Effector memory CD4-positive, alpha-beta T cell (primary cell): ENCODE data around the gene NFU1.
"Not testable (repeated sequence)": the region's sequence is repeated elsewhere in the genome, so short reads cannot be mapped to it uniquely, and the experiment has no call there.

ENCODE experiments used
- DNase-seq, 3 donors: peaks; one replicate each; pipeline ENCODE4 v3.0.0-alpha.2; 2020
- H3K27ac ChIP-seq: 2 replicates; pipeline ENCODE4 v1.7.0; 2013; ENCODE audit warnings: mild to moderate bottlenecking, low read length, moderate library complexity; ENCODE audit not compliant: insufficient read depth, poor library complexity, severe bottlenecking
- H3K27me3 ChIP-seq: replicated peaks from 2 replicates; pipeline ENCODE4 v1.7.0; 2013; ENCODE audit warnings: mild to moderate bottlenecking, low read length; ENCODE audit not compliant: insufficient read depth, control insufficient read depth, poor library complexity, severe bottlenecking
- H3K36me3 ChIP-seq: 2 replicates; pipeline ENCODE4 v1.7.0; 2013; ENCODE audit warnings: mild to moderate bottlenecking, low read length, moderate library complexity; ENCODE audit not compliant: control insufficient read depth, insufficient read depth
- H3K4me1 ChIP-seq: 2 replicates; pipeline ENCODE4 v1.7.0; 2013; ENCODE audit warnings: low read length, mild to moderate bottlenecking; ENCODE audit not compliant: control insufficient read depth, insufficient read depth, poor library complexity, severe bottlenecking
- H3K4me3 ChIP-seq: 2 replicates; pipeline ENCODE4 v1.7.0; 2013; ENCODE audit warnings: low read length, low read depth, mild to moderate bottlenecking; ENCODE audit not compliant: insufficient read depth, poor library complexity, severe bottlenecking
- H3K9me3 ChIP-seq: 2 replicates; pipeline ENCODE4 v1.7.0; 2013; ENCODE audit warnings: mild to moderate bottlenecking, low read length, moderate library complexity; ENCODE audit not compliant: control insufficient read depth

Gene NFU1

DNA sequence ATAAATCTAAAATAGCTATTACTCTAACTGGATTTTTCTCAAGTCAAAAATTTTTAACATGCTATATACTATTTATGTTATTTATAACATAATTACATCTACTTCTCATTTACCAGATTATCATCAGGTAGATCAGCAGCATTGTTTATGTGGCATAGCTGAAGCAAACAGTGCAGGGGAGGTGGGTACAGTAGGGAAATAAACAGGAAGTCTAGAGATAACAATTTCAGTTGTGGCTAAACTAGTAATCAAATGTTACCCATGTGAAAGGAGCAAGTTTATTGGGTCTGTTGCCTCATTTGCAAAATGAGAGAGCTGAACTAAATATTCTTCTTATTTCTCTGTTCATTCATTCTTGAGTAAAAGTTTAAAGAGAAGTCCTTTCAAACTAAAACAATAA is 77.9 kb downstream of the NFU1 start:
- Histone ChIP-seq H3K27ac (no peak overlapping the region), H3K36me3 (peaks cover 50% of the 10 kb centered on the region), H3K9me3 (no peaks in the 10 kb centered on the region), H3K27me3 (no peaks in the 10 kb centered on the region), H3K4me1 (no peaks in the 10 kb centered on the region), H3K4me3 (no peak overlapping the region)
- DNase-seq: no peak

- no peaks in the 10 kb centered on the region for H3K9me3 ChIP-seq
- no peak overlapping the region for H3K27ac ChIP-seq
- no peaks in the 10 kb centered on the region for H3K4me1 ChIP-seq
- H3K27me3 ChIP-seq: no peaks in the 10 kb centered on the region
- no peak for DNase-seq
- H3K4me3 ChIP-seq: no peak overlapping the region
- H3K36me3 ChIP-seq: peaks cover 54% of the 10 kb centered on the region
These were observed 78.3 kb downstream of the NFU1 start for GRCh38 chr2:69358914-69359313.

- H3K4me3 ChIP-seq: no peak overlapping the region
- no peak overlapping the region for H3K27ac ChIP-seq
- H3K9me3 ChIP-seq: no peaks in the 10 kb centered on the region
- no peaks in the 10 kb centered on the region for H3K4me1 ChIP-seq
- H3K27me3 ChIP-seq: no peaks in the 10 kb centered on the region
- peaks cover 45% of the 10 kb centered on the region for H3K36me3 ChIP-seq
- no peak for DNase-seq
These were observed 80.8 kb downstream of the NFU1 start for GRCh38 chr2:69356471-69356870.

DNA sequence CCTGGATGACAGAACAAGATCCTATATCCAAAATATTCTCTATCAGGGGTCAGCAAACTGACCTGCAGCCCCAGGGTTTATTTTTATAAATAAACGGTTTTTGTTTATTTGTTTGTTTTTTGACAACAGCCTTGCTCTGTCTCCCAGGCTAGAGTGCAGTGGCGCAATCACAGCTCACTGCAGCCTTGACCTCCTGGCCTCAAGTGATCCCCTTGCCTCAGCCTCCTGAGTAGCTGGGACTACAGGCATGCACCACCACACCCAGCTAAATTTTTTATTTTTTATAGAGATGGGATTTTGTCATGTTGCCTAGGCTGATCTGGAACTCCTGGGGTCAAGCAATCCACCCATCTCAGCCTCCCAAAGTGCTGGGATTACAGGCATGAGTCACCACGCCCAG is 82.3 kb downstream of the NFU1 start:
- not testable (repeated sequence) for H3K27me3 ChIP-seq, H3K9me3 ChIP-seq, H3K4me3 ChIP-seq, DNase-seq, H3K27ac ChIP-seq, H3K4me1 ChIP-seq
- H3K36me3 ChIP-seq: peaks cover 42% of the 10 kb centered on the region

- Histone ChIP-seq H3K27me3 (no peaks in the 10 kb centered on the region), H3K36me3 (peaks cover 50% of the 10 kb centered on the region), H3K9me3 (no peaks in the 10 kb centered on the region), H3K4me1 (no peaks in the 10 kb centered on the region), H3K4me3 (no peak overlapping the region), H3K27ac (no peak overlapping the region)
- no peak for DNase-seq
These were observed 83.9 kb downstream of the NFU1 start for GRCh38 chr2:69353360-69353759.

- H3K9me3 ChIP-seq: no peaks in the 10 kb centered on the region
- peaks cover 61% of the 10 kb centered on the region for H3K36me3 ChIP-seq
These were observed 88.5 kb downstream of the NFU1 start for GRCh38 chr2:69348781-69349180.

More at GRCh38 chr2:69348781-69349180, 88.5 kb downstream of the NFU1 start:
- H3K27ac ChIP-seq: no peak overlapping the region
- DNase-seq: no peak
- no peaks in the 10 kb centered on the region for H3K4me1 ChIP-seq
- H3K27me3 ChIP-seq: no peaks in the 10 kb centered on the region
- no peak overlapping the region for H3K4me3 ChIP-seq
